ENCODE data around the gene F7. TPM values are rescaled to one million over a fixed set of nuclear protein-coding genes. Genes with fewer than 3 reads are reported as not detected.
A peak's percentile ranks its signal among the peaks of the same experiment; 100 is the strongest.

Gene F7
- total and polyA plus RNA-seq, 9 of the 15 experiments (the other 6 are each of a cell fraction or from before 2014, with no cell fraction given): not detected

GRCh38 chr13:113155201-113155600 lies 49.6 kb downstream of the F7 start:
- Histone ChIP-seq H3K36me3 (ENCODE audit: control insufficient read depth, insufficient read depth, low read length) (no peaks in the 10 kb centered on the region), H3K4me1 (replicated peaks in 1 of 2; ENCODE audit: control insufficient read depth in 2 of 2, insufficient read depth in 2 of 2, low read length in 2 of 2) (peaks cover 19 to 28% of the 10 kb centered on the region in 2 experiments; a peak in 4 of 5 replicates), H3K9ac (ENCODE audit: insufficient read depth in 1 of 2, low read depth in 2 of 2, low read length in 2 of 2) (peak overlapping the region in 1 of 2 experiments; percentile 65; a peak in 1 of 4 replicates), H3K9me3 (replicated peaks; ENCODE audit: control insufficient read depth, insufficient read depth, low read depth, low read length) (no peaks in the 10 kb centered on the region; the same call in 1 of the 2 replicates), H3K27ac (ENCODE audit: extremely low read depth, low read depth, low read length) (peak overlapping the region; percentile 82), H2AFZ (ENCODE audit: low read depth, low read length) (peak overlapping the region; percentile 93), H3K9me1 (ENCODE audit: control insufficient read depth, insufficient read depth, low read length) (no peaks in the 10 kb centered on the region), H4K20me1 (replicated peaks; ENCODE audit: control insufficient read depth, insufficient read depth, low read length) (no peaks in the 10 kb centered on the region), H3K4me2 (ENCODE audit: insufficient read depth, low read length) (peak overlapping the region; percentile 32), H3K27me3 (ENCODE audit: control insufficient read depth in 2 of 2, insufficient read depth in 2 of 2, low read length in 2 of 2) (no peaks in the 10 kb centered on the region), H3K4me3 (no peak overlapping the region), H3K79me2 (ENCODE audit: control insufficient read depth, insufficient read depth, low read length) (no peaks in the 10 kb centered on the region)
- ATAC-seq: no peak
- BruUV-seq (replicated peaks): no TSS peak
- ChIA-PET POLR2A (interaction anchor here (1.0 kb wide), 1 partner anchor 19 kb away, joined by 5 read pairs; no protein-coding TSS in a partner anchor), CTCF (ENCODE audit: low intra/inter-chr PET ratio) (no interaction called here)
- peak in 1 of 4 experiments; percentile 23 for DNase-seq (ENCODE audit: extremely low read depth in 1 of 4, low spot score in 3 of 4)
- 72% methylated on average over 2 of the region's 3 CpGs for WGBS (ENCODE audit: insufficient coverage, low coverage, missing lambda C conversion rate)
- FAIRE-seq: peak; percentile 26
- intact Hi-C loops (cut with micrococcal nuclease) (no loop called here), in situ Hi-C loops (cut with MboI) (no loop called here)
- peak; percentile 47 for TF ChIP-seq PRDM10 (IDR thresholded peaks at IDR 0.05; ENCODE audit: partially characterized antibody)
- no peak for TF ChIP-seq HMBOX1 (IDR thresholded peaks at IDR 0.05)
- no peak for TF ChIP-seq ZNF764 (CRISPR knock-in tag; IDR thresholded peaks at IDR 0.05; ENCODE audit: low read depth)
